Activated T-cell treated with anti-CD3 and anti-CD28 coated beads, Interleukin-2, amount 50 U/mL, for 72 hours (primary cell): ENCODE results near the gene HDAC7. TPM values are rescaled to one million over a fixed set of nuclear protein-coding genes. Genes with fewer than 3 reads are reported as not detected.

ENCODE experiments used
- ATAC-seq, 2 donors: fragments of 150-1000 bp; cut with Tn5 transposase; replicated peaks in 1 of 2; 2 replicates each; pipeline ENCODE4 v1.10.0; 2021; ENCODE audit warnings: moderate library complexity in 2 of 2, mild to moderate bottlenecking in 1 of 2
- DNase-seq, 2 donors: peaks; one replicate each; pipeline ENCODE4 v3.0.0; 2021 to 2022; ENCODE audit warnings: mixed read lengths in 1 of 2
- H3K27ac Mint-ChIP-seq: one replicate; pipeline ENCODE4 v1.8.0; 2022; ENCODE audit warnings: mild to moderate bottlenecking, moderate library complexity, mixed read lengths
- H3K27me3 Mint-ChIP-seq: one replicate; pipeline ENCODE4 v1.8.0; 2022; ENCODE audit warnings: low read depth, mixed read lengths
- H3K36me3 Mint-ChIP-seq, 2 donors: one replicate each; pipeline ENCODE4 v1.8.0; 2022; ENCODE audit warnings: mixed read lengths in 2 of 2, mild to moderate bottlenecking in 1 of 2; ENCODE audit not compliant: insufficient read depth in 2 of 2
- H3K4me1 Mint-ChIP-seq: one replicate; pipeline ENCODE4 v1.8.0; 2022; ENCODE audit warnings: low read depth, mixed read lengths
- H3K4me3 Mint-ChIP-seq, 2 donors: one replicate each; pipeline ENCODE4 v1.8.0; 2022; ENCODE audit warnings: mild to moderate bottlenecking in 2 of 2, mixed read lengths in 2 of 2, moderate library complexity in 2 of 2
- H3K9me3 Mint-ChIP-seq, 2 donors: one replicate each; pipeline ENCODE4 v1.8.0; 2022; ENCODE audit warnings: mixed read lengths in 2 of 2
- total RNA-seq, 2 donors: library from RNA; stranded (reverse); gene quantifications; one replicate each; pipeline ENCODE4 v1.2.3, GENCODE V29; 2022

HDAC7 gene
- total RNA-seq, 2 donors from 2014 or later = 288 to 350 TPM

DNA sequence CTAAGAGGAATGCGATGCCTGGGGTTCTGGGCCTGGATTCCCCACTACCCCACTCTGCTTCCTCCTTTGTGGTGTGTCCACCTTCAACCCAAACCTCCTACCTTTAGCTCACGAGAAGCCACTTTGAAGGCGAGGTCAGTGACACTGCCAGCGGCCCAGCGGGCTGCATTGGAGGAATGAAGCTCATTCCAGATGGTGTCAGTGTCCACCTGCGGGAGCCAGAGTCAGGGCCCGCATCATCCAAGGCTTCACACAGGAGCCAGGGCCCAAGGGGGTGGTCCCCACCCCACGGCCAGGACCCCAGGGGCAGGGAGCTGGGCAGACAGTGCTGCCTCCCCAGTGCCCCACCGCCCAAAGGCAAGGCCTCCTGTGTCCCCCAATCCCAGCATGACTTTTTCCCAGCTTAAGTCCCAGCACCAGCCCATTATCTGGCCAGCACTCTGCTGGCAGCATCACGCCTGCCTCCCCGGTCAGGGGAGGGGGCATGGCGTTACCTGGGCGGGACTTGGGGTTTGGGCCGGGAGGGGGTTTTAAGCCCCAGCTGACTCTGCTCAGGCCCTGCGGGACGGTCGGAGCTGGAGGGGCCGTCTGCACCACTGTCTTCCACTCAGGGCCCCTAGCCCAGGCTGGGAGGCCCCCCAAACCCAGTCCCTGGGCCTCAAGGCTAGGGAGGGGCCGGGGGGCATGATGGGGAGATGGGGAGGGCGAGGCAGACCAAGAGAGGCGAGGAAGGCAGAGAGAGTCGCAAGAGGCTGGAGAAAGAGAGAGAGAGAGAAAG, 29.8 kb downstream of the HDAC7 start:
- peaks cover 31% of the 10 kb centered on the region for H3K4me1 Mint-ChIP-seq
- ATAC-seq (no peak), DNase-seq (no peak)
- H3K9me3 Mint-ChIP-seq = no peaks in the 10 kb centered on the region
- H3K36me3 Mint-ChIP-seq = peaks cover 23 to 45% of the 10 kb centered on the region in 2 donors
- H3K4me3 Mint-ChIP-seq = no peak overlapping the region
- H3K27ac Mint-ChIP-seq = no peak overlapping the region
- no peaks in the 10 kb centered on the region for H3K27me3 Mint-ChIP-seq

DNA sequence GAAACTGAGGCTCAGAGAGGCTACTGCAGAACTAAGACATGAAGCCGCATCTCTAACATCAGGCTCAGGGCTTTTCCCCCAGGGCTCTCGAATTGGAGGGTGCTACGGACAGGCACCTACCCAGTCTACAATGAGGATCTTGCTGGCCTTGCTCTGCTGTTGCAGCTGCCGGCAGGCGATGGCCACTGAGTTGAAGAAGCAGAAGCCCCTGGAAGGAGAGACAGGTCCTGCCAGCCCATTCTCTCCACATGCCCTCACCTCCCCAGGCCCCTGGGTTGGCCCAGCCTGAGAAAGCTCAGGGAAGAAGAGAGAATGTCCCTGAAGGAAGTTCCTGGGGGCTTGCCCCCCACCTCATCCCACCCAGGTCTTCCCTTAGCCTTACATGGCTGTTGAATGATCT, 30.6 kb downstream of the HDAC7 start:
- ATAC-seq (no peak), DNase-seq (no peak)
- Mint-ChIP-seq H3K27ac (peak overlapping the region; percentile 54), H3K9me3 (no peaks in the 10 kb centered on the region), H3K4me3 (no peak overlapping the region), H3K27me3 (no peaks in the 10 kb centered on the region), H3K4me1 (peaks cover 31% of the 10 kb centered on the region), H3K36me3 (peaks cover 19 to 44% of the 10 kb centered on the region in 2 donors)

DNA sequence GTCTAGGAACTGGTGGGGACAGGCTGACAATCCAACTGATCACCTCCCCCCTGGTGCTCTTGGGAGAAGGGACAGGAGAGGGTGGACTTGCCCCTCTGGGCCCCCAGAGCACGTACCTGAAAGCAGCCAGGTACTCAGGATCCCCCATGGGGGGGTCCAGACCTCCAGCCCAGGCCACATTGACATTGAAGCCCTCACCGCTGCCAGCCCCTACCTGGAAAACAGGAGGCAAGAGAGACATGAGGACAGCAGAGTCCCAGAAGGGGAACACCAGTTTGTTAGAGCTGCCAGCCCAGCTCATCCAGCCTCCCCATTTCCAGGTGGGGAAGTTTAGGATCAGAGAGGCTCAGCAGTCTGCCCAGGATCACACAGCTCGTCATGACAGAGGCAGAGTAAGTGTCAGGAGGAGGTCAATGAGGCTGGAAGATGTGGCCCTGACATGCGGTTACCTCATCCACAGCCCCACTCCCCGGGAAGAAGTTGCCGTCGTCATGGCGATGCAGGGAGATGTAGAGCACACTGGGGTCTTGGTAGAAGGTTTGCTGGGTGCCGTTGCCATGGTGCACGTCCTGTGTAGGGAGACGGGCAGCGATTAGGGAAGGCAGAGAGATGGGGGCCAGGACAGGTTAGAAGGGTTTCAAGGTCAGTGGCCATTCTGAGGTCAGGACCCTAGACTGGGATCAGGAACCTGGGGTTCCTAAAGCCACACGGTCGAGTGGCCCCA, 31.9 kb downstream of the HDAC7 start:
- Mint-ChIP-seq H3K4me1 (peaks cover 34% of the 10 kb centered on the region), H3K27ac (peak overlapping the region; percentile 77), H3K9me3 (no peaks in the 10 kb centered on the region), H3K27me3 (no peaks in the 10 kb centered on the region), H3K4me3 (no peak overlapping the region), H3K36me3 (peaks cover 16 to 37% of the 10 kb centered on the region in 2 donors)
- ATAC-seq (no peak), DNase-seq (no peak)

DNA sequence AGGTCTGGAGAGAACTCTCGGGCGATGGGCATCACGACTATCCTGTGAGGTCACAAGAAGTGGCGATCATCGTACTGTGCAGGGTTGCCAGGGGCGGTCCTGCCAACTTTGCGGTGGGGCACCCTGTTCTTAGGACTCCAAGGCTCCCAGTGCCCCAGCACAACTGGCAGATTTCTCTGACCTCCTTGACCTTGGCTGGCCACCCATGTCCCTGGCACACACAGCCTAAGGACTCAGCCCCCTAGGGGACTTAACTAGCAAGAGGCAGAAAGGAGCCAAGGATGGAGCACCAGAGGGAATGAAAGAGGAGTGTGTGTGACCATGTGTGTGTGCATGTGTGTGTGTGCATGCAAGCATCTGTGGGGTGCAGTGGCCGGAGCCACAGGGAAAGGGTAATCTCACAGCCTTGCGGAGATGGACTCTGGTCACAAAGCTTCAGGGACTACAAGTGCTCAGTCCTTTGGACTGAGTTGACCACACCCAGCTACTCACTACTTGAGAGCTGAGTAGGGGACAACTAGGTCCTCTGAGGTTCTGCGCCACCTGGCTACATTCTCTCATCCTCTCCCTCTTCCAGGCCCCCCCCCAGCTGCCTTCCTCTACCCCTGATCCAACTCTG, 32.9 kb downstream of the HDAC7 start:
- Mint-ChIP-seq H3K36me3 (peaks cover 16 to 40% of the 10 kb centered on the region in 2 donors), H3K9me3 (no peaks in the 10 kb centered on the region), H3K27me3 (no peaks in the 10 kb centered on the region), H3K27ac (peak overlapping the region; percentile 18), H3K4me1 (peaks cover 43% of the 10 kb centered on the region), H3K4me3 (no peak overlapping the region)
- no peak for ATAC-seq
- no peak for DNase-seq

DNA sequence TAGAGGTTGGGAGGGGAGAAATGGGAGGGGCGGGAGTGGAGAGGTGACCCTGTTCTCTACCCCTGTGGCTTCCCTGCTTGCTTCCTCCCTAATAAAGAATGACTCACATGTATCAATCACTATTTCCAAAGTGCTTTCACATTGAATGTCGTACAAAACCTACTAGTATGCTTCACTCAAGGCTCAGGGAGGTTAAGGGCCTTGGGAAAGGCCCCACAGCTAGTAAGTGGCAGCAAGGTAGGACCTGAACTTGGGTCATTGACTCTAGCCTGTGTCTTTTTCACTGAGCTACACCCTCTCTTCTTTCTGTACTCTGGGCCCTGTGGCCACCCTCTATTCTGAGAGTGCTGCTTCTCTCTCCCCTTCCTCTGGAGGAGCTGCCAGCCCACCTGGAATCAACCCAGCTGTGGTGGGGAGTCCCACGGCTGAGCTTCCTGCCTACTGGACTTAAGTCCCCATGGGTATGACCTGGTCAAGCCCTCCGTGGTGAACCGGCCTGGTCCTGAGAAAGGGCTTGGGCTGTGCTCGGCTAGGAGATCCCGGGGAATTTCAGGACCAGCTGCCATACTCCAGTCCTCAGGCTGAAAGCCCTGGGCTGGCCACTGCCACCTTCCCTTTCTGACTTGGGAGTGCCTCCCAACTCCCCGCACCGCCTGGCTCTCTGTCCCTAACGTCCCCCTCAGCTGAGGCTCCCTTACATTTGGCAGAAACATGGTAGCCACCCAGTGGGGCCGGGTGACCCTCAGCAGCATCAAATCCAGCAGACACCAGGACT, 33.6 kb downstream of the HDAC7 start:
- no peak for DNase-seq
- no peak overlapping the region for H3K4me3 Mint-ChIP-seq
- peaks cover 16 to 38% of the 10 kb centered on the region in 2 donors for H3K36me3 Mint-ChIP-seq
- H3K27me3 Mint-ChIP-seq = no peaks in the 10 kb centered on the region
- peak in 1 of 2 donors; percentile 8 for ATAC-seq
- H3K4me1 Mint-ChIP-seq = peaks cover 45% of the 10 kb centered on the region
- H3K27ac Mint-ChIP-seq = peak overlapping the region; percentile 18
- no peaks in the 10 kb centered on the region for H3K9me3 Mint-ChIP-seq

DNA sequence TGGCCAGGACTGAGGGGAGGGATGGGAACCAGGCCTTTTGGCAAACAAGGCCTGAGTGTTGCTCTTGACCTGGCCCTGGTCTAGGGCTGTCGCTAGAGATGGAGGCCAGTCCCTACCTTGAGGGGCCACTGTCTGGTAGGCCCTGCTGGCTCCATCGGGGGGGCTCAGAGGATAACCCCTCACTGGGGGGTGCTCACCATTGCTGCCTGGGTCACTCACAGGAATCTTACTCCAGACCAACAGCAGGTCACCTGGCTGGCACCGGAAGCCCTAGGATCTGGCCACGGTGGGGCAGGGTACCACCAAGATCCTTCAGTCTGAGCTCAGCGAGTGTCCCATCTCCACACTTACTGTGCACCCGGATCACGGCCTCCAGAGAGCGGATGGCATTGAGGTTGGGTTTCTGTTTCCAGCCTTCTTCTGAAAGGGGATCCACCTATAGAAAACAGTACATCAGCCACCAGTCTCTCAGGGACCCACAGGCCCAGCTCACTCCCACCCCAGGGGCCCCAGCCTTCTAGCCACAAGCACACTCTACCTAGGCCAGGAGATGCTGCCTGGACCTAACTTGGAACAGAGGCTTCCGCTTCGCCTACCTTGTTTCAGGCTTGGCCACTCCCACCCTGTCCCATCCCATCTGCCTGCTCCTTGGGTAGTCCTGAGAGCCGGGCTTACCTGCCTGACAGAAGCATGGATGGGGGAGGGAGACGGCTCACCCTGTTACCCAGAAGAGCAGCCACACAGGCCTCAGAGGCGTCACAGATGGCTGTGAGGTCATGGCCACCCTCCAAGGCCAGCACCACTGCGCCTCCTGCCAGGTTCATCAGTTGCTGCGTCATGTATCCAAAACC, 34.4 kb downstream of the HDAC7 start:
- Mint-ChIP-seq H3K36me3 (peaks cover 14 to 30% of the 10 kb centered on the region in 2 donors), H3K27ac (peak overlapping the region; percentile 70), H3K27me3 (no peaks in the 10 kb centered on the region), H3K4me1 (peaks cover 45% of the 10 kb centered on the region), H3K4me3 (no peak overlapping the region), H3K9me3 (no peaks in the 10 kb centered on the region)
- no peak for DNase-seq
- peak in 1 of 2 donors; percentile 2 for ATAC-seq

DNA sequence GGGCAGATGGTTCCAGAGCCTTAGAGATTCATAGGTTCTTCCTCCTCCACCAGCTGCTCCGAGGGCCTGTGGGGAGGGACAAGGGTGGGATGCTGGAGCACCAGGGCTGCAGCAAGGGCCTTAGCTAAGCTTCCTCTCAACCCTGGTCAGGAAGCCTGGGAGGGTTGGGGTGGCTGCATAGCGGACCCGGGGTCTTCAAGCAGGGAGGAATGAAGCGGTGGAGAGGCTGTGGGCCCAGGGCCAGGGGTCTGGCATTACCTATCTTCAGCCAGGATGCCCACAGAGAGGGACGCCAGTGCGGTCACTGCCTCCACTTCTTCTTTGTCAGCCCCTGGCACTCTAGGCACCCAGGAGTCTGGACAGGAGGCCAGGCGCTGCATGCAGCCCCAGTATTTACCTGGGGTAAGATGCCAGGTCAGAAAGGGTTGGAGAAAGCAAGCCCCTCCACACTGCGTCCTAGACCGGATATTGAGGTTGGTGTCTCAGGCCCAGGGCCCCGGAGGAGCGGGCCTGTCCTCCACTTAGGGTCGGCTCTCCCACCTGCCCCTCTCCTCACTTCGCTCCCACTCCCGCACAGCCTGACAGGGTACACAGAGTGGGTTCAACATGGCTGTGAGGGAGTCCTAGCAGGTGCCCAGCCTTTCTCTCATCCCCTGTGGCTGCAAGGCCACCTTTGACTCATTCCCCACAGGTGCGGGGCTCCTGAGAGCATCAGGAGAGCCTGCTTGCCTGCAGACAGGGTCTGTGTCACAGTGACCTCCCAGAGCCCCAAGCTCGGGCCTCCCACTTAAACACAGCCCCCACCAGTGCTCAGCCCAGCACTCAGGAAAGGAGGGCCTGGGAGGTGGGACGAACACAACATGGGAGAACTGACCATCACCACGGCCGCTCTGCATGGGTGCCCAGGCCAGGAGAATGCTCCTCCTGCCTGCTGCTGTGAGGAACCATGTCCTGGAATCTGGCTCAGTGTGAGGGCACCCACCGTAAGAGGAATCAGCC, 35.6 kb downstream of the HDAC7 start:
- no peak overlapping the region for H3K4me3 Mint-ChIP-seq

DNA sequence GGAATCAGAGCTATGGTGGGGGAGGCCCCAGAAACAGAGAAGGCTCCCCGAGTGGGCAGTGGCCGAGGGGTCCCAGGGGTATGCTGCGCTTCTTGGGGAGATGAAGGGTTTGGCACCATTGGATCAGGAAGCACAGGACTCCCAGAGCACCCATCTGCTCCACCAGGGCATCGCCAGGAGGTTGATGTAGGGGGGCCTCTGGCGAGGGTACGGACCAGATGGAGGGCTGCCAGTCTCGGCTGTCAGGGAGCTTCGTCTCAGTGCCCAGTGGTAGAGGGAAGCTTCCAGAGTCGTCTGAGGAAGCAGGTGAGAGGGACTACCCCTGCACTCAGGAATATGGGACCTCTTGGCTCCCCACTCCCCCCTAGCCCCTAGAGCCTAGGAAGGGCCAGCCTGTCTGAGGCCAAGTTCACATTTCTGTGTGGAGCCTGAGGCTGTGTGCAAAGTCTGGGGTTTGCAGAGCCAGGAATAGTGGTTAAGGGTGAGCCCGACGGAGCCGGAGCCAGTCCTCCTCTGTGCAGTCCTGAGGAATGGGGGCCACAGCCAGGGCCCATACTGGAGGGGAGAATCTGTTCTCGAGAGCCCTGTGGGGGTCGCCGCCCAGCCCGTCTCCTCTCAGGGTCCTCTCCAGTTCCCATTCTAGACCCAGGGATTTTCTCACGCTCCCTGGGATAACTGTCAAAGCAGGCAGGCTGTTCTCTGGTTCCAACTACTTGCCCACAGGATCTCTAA, 36.5 kb downstream of the HDAC7 start:
- H3K9me3 Mint-ChIP-seq = no peaks in the 10 kb centered on the region
- H3K4me3 Mint-ChIP-seq = no peak overlapping the region
- DNase-seq = no peak
- H3K27ac Mint-ChIP-seq = no peak overlapping the region
- H3K27me3 Mint-ChIP-seq = no peaks in the 10 kb centered on the region
- peaks cover 7 to 22% of the 10 kb centered on the region in 2 donors for H3K36me3 Mint-ChIP-seq
- peaks cover 43% of the 10 kb centered on the region for H3K4me1 Mint-ChIP-seq
- no peak for ATAC-seq

More for the DNA sequence above, 35.6 kb downstream of the HDAC7 start:
- no peaks in the 10 kb centered on the region for H3K9me3 Mint-ChIP-seq
- ATAC-seq (no peak), DNase-seq (no peak)
- H3K27ac Mint-ChIP-seq = peak overlapping the region; percentile 20
- peaks cover 10 to 27% of the 10 kb centered on the region in 2 donors for H3K36me3 Mint-ChIP-seq
- no peaks in the 10 kb centered on the region for H3K27me3 Mint-ChIP-seq
- peaks cover 50% of the 10 kb centered on the region for H3K4me1 Mint-ChIP-seq

DNA sequence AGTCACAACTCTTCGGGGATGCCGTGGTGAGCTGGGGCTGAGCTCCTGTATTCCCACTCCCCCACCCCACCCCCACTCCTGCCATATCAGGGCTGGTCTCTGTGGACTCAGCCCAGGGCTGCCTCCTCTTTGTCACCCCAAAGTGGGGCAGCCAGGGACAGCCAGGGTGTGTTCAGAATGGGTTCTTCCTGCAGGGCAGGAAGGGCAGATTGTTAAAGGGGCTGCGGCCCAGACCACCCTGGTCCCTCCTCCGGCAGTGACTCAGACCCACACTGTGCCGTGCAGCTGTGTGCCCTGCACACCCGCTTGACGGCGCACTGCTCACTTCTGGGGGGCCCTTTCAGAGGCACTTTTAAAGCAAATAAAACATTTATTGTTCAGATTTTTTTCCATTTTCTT, 37.3 kb downstream of the HDAC7 start:
- Mint-ChIP-seq H3K9me3 (no peaks in the 10 kb centered on the region), H3K27ac (no peak overlapping the region), H3K4me1 (peaks cover 34% of the 10 kb centered on the region), H3K36me3 (peaks cover 4 to 16% of the 10 kb centered on the region in 2 donors), H3K4me3 (no peak overlapping the region), H3K27me3 (no peaks in the 10 kb centered on the region)
- ATAC-seq (no peak), DNase-seq (no peak)

DNA sequence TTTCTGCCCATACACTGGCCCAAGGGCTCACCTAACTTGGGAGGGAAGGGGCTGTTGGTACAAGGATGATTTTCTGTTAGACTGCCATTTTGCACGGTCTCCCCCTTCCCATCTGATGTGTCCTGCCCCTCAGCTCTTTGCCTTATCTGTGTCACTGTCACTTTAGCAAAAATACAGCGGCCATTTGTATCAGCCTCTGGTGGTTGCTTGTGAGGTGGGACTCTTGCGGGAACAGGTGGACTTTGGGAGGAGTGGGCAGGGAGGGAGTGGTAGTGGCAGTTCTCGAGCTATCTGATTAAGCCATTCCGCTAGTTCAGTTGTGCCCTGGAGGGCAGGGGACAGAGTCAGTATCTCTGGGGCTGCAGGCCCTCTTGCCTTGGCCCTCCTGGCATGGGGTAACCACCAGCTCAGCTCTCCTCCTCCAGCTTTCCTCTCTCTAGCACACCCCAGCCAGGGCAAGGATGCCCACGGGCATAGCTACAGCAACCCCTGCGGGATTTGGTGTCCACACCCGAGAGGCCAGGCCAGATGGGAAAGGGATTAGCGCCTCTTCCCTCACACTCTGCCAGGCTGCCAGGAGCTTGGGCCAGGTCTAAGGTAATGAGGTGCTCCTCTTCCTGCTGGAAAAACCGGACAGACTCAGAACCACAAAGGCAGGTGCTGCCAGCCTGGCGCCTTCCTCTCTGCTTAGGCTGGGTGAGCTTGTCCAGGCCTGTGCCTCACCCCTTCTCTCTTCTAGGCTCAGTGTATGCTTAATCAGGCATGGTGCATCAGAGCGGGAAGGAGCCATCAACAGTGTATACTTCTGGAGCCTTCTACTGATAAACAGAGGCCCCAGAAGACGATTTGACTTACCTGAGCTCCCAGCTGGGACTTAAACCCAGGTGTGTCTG, 38.0 kb downstream of the HDAC7 start:
- no peak for DNase-seq
- ATAC-seq = no peak
- Mint-ChIP-seq H3K4me1 (peaks cover 30% of the 10 kb centered on the region), H3K27ac (peak overlapping the region; percentile 27), H3K9me3 (no peaks in the 10 kb centered on the region), H3K27me3 (no peaks in the 10 kb centered on the region), H3K4me3 (no peak overlapping the region), H3K36me3 (peaks cover 2 to 15% of the 10 kb centered on the region in 2 donors)
